Measurements from ENCODE around the gene IL17RB. TPM values are rescaled to one million over a fixed set of nuclear protein-coding genes. Genes with fewer than 3 reads are reported as not detected.

Gene IL17RB
- total RNA-seq, 2 experiments from 2014 or later: not detected

GRCh38 chr3:53834429-53835095 lies 11.8 kb upstream of the IL17RB start:
- Mint-ChIP-seq H3K36me3 (no peaks in the 10 kb centered on the region), H3K27ac (no peak overlapping the region), H3K4me3 (no peak overlapping the region), H3K9me3 (no peaks in the 10 kb centered on the region), H3K27me3 (no peaks in the 10 kb centered on the region), H3K4me1 (peaks cover 1% of the 10 kb centered on the region)
- no peak for DNase-seq

GRCh38 chr3:53835257-53835656 lies 11.1 kb upstream of the IL17RB start:
- H3K4me1 Mint-ChIP-seq: peaks cover 1% of the 10 kb centered on the region
- no peak overlapping the region for H3K4me3 Mint-ChIP-seq
- H3K9me3 Mint-ChIP-seq: no peaks in the 10 kb centered on the region
- H3K36me3 Mint-ChIP-seq: no peaks in the 10 kb centered on the region
- no peak for DNase-seq
- no peaks in the 10 kb centered on the region for H3K27me3 Mint-ChIP-seq
- no peak overlapping the region for H3K27ac Mint-ChIP-seq

- peaks cover 1% of the 10 kb centered on the region for H3K4me1 Mint-ChIP-seq
- H3K36me3 Mint-ChIP-seq: no peaks in the 10 kb centered on the region
- no peaks in the 10 kb centered on the region for H3K27me3 Mint-ChIP-seq
- H3K4me3 Mint-ChIP-seq: no peak overlapping the region
- H3K27ac Mint-ChIP-seq: no peak overlapping the region
- no peak for DNase-seq
- no peaks in the 10 kb centered on the region for H3K9me3 Mint-ChIP-seq
These were observed 10.1 kb upstream of the IL17RB start for GRCh38 chr3:53836084-53836872.

- no peak for DNase-seq
These were observed 9.0 kb upstream of the IL17RB start for GRCh38 chr3:53837331-53837730.

GRCh38 chr3:53841296-53841695 lies 5.1 kb upstream of the IL17RB start:
- Mint-ChIP-seq H3K4me3 (no peak overlapping the region), H3K4me1 (peaks cover 1% of the 10 kb centered on the region), H3K27ac (no peak overlapping the region), H3K36me3 (no peaks in the 10 kb centered on the region), H3K27me3 (peaks cover 30% of the 10 kb centered on the region), H3K9me3 (no peaks in the 10 kb centered on the region)
- no peak for DNase-seq

More at GRCh38 chr3:53837331-53837730, 9.0 kb upstream of the IL17RB start:
- H3K9me3 Mint-ChIP-seq: no peaks in the 10 kb centered on the region
- no peaks in the 10 kb centered on the region for H3K36me3 Mint-ChIP-seq
- no peak overlapping the region for H3K4me3 Mint-ChIP-seq
- H3K27ac Mint-ChIP-seq: no peak overlapping the region
- H3K4me1 Mint-ChIP-seq: peaks cover 1% of the 10 kb centered on the region
- H3K27me3 Mint-ChIP-seq: no peaks in the 10 kb centered on the region

- H3K36me3 Mint-ChIP-seq: no peaks in the 10 kb centered on the region
- H3K27ac Mint-ChIP-seq: no peak overlapping the region
- H3K27me3 Mint-ChIP-seq: peaks cover 42% of the 10 kb centered on the region
- no peak for DNase-seq
- no peaks in the 10 kb centered on the region for H3K9me3 Mint-ChIP-seq
- H3K4me3 Mint-ChIP-seq: no peak overlapping the region
- H3K4me1 Mint-ChIP-seq: no peaks in the 10 kb centered on the region
These were observed 3.8 kb upstream of the IL17RB start for GRCh38 chr3:53842436-53843194.

GRCh38 chr3:53843195-53844177 lies 2.9 kb upstream of the IL17RB start:
- Mint-ChIP-seq H3K27ac (no peak overlapping the region), H3K4me3 (no peak overlapping the region), H3K36me3 (no peaks in the 10 kb centered on the region), H3K4me1 (no peaks in the 10 kb centered on the region), H3K27me3 (peaks cover 44% of the 10 kb centered on the region), H3K9me3 (no peaks in the 10 kb centered on the region)
- DNase-seq: no peak

GRCh38 chr3:53844262-53845102 lies 1.9 kb upstream of the IL17RB start:
- no peak overlapping the region for H3K27ac Mint-ChIP-seq
- no peaks in the 10 kb centered on the region for H3K36me3 Mint-ChIP-seq
- H3K4me1 Mint-ChIP-seq: no peaks in the 10 kb centered on the region
- peaks cover 51% of the 10 kb centered on the region for H3K27me3 Mint-ChIP-seq
- no peak for DNase-seq
- no peaks in the 10 kb centered on the region for H3K9me3 Mint-ChIP-seq
- H3K4me3 Mint-ChIP-seq: no peak overlapping the region

GRCh38 chr3:53845103-53845880 lies 1.1 kb upstream of the IL17RB start:
- Mint-ChIP-seq H3K4me3 (peak overlapping the region; percentile 51), H3K36me3 (no peaks in the 10 kb centered on the region), H3K9me3 (no peaks in the 10 kb centered on the region), H3K27ac (no peak overlapping the region), H3K4me1 (no peaks in the 10 kb centered on the region), H3K27me3 (peaks cover 58% of the 10 kb centered on the region)
- no peak for DNase-seq

- no peak for DNase-seq
- H3K27me3 Mint-ChIP-seq: peaks cover 58% of the 10 kb centered on the region
These were observed 561 bp upstream of the IL17RB start for GRCh38 chr3:53845881-53846133.

GRCh38 chr3:53846851-53847155 lies 435 bp downstream of the IL17RB start:
- Mint-ChIP-seq H3K36me3 (no peaks in the 10 kb centered on the region), H3K27me3 (peaks cover 58% of the 10 kb centered on the region), H3K9me3 (no peaks in the 10 kb centered on the region)

More at GRCh38 chr3:53845881-53846133, 561 bp upstream of the IL17RB start:
- H3K36me3 Mint-ChIP-seq: no peaks in the 10 kb centered on the region
- H3K4me1 Mint-ChIP-seq: no peaks in the 10 kb centered on the region
- H3K4me3 Mint-ChIP-seq: peak overlapping the region; percentile 51
- H3K9me3 Mint-ChIP-seq: no peaks in the 10 kb centered on the region
- no peak overlapping the region for H3K27ac Mint-ChIP-seq

GRCh38 chr3:53849916-53850315 lies 3.5 kb downstream of the IL17RB start:
- Mint-ChIP-seq H3K36me3 (no peaks in the 10 kb centered on the region), H3K4me3 (no peak overlapping the region), H3K27ac (no peak overlapping the region), H3K9me3 (no peaks in the 10 kb centered on the region), H3K27me3 (peaks cover 37% of the 10 kb centered on the region), H3K4me1 (no peaks in the 10 kb centered on the region)
- DNase-seq: no peak

More at GRCh38 chr3:53846851-53847155, 435 bp downstream of the IL17RB start:
- peak overlapping the region; percentile 57 for H3K4me3 Mint-ChIP-seq
- no peak for DNase-seq
- no peak overlapping the region for H3K27ac Mint-ChIP-seq
- no peaks in the 10 kb centered on the region for H3K4me1 Mint-ChIP-seq

GRCh38 chr3:53850895-53851294 lies 4.5 kb downstream of the IL17RB start:
- peaks cover 28% of the 10 kb centered on the region for H3K27me3 Mint-ChIP-seq
- H3K9me3 Mint-ChIP-seq: no peaks in the 10 kb centered on the region
- no peak for DNase-seq
- H3K4me1 Mint-ChIP-seq: no peaks in the 10 kb centered on the region
- H3K27ac Mint-ChIP-seq: no peak overlapping the region
- H3K4me3 Mint-ChIP-seq: no peak overlapping the region
- H3K36me3 Mint-ChIP-seq: no peaks in the 10 kb centered on the region
